Liver (tissue), 9 donors: Measurements from ENCODE around the gene NEDD4. TPM values are rescaled to one million over a fixed set of nuclear protein-coding genes. Genes with fewer than 3 reads are reported as not detected.

Source experiments
- DNase-seq: peaks from one replicate; pipeline ENCODE4 v3.0.0-alpha.2; 2017; ENCODE audit warnings: low spot score
- H3K27ac ChIP-seq, 2 donors: one replicate each; pipeline ENCODE4 v1.7.0; 2013; ENCODE audit warnings: inconsistent platforms in 2 of 2, low read length in 2 of 2, control low read depth in 1 of 2, low read depth in 1 of 2, mild to moderate bottlenecking in 1 of 2
- H3K27me3 ChIP-seq, 4 donors: one replicate each; pipeline versions ENCODE4 v1.6.1 to v1.7.0; 2013; ENCODE audit warnings: low read length in 3 of 4, inconsistent platforms in 1 of 4, mild to moderate bottlenecking in 1 of 4, moderate library complexity in 1 of 4; ENCODE audit not compliant: control insufficient read depth in 4 of 4, insufficient read depth in 4 of 4
- H3K36me3 ChIP-seq, 4 donors: one replicate each; pipeline versions ENCODE4 v1.6.1 to v1.7.0; 2013; ENCODE audit warnings: low read length in 3 of 4, mild to moderate bottlenecking in 3 of 4, low read depth in 1 of 4, moderate library complexity in 1 of 4; ENCODE audit not compliant: control insufficient read depth in 4 of 4, insufficient read depth in 3 of 4
- H3K4me1 ChIP-seq, 4 donors: one replicate each; pipeline versions ENCODE4 v1.6.1 to v1.7.0; 2013; ENCODE audit warnings: low read length in 3 of 4, mild to moderate bottlenecking in 3 of 4, moderate library complexity in 1 of 4; ENCODE audit not compliant: control insufficient read depth in 4 of 4, insufficient read depth in 4 of 4
- H3K4me3 ChIP-seq, 3 donors: one replicate each; pipeline versions ENCODE4 v1.6.1 to v1.7.0; 2013; ENCODE audit warnings: low read length in 3 of 3, control low read depth in 1 of 3, low read depth in 1 of 3, mild to moderate bottlenecking in 1 of 3
- H3K9ac ChIP-seq, 2 donors: one replicate each; pipeline ENCODE4 v1.7.0; 2013; ENCODE audit warnings: low read length in 2 of 2, mild to moderate bottlenecking in 2 of 2, moderate library complexity in 2 of 2, control low read depth in 1 of 2, low read depth in 1 of 2
- H3K9me3 ChIP-seq, 4 donors: one replicate each; pipeline versions ENCODE4 v1.6.1 to v1.7.0; 2013; ENCODE audit warnings: low read length in 3 of 4; ENCODE audit not compliant: control insufficient read depth in 4 of 4
- EGR1 ChIP-seq, 2 donors: IDR thresholded peaks; 2 replicates each; pipeline ENCODE4 v1.6.1; 2016 to 2018; ENCODE audit warnings: antibody characterized with exemption in 2 of 2, low read depth in 2 of 2
- FOXA1 ChIP-seq: IDR thresholded peaks from 2 replicates; pipeline ENCODE4 v1.6.1; 2016; ENCODE audit warnings: antibody characterized with exemption
- FOXA2 ChIP-seq: IDR thresholded peaks from 2 replicates; pipeline ENCODE4 v1.6.1; 2016; ENCODE audit warnings: antibody characterized with exemption
- GABPA ChIP-seq, 2 donors: IDR thresholded peaks in 1 of 2; conservative IDR thresholded peaks in 1 of 2; 2 replicates each; pipeline ENCODE4 v1.6.1; 2016; ENCODE audit warnings: antibody characterized with exemption in 2 of 2, mild to moderate bottlenecking in 1 of 2, moderate library complexity in 1 of 2
- HNF4A ChIP-seq, 2 donors: conservative IDR thresholded peaks; 2 replicates each; pipeline ENCODE4 v1.6.1; 2016; ENCODE audit warnings: antibody characterized with exemption in 2 of 2, mild to moderate bottlenecking in 2 of 2
- HNF4G ChIP-seq: IDR thresholded peaks from 2 replicates; pipeline ENCODE4 v1.6.1; 2016; ENCODE audit warnings: antibody characterized with exemption
- JUND ChIP-seq, 2 donors: IDR thresholded peaks; 2 replicates each; pipeline ENCODE4 v1.6.1; 2016; ENCODE audit warnings: antibody characterized with exemption in 2 of 2
- NR2F2 ChIP-seq: IDR thresholded peaks from 2 replicates; pipeline ENCODE4 v1.6.1; 2016; ENCODE audit warnings: antibody characterized with exemption
- RAD21 ChIP-seq, 2 donors: IDR thresholded peaks; 2 replicates each; pipeline ENCODE4 v1.6.1; 2016; ENCODE audit warnings: antibody characterized with exemption in 2 of 2, mild to moderate bottlenecking in 2 of 2
- RXRA ChIP-seq, 2 donors: IDR thresholded peaks; 2 replicates each; pipeline ENCODE4 v1.6.1; 2017 to 2018; ENCODE audit warnings: antibody characterized with exemption in 2 of 2, mild to moderate bottlenecking in 1 of 2
- SP1 ChIP-seq: IDR thresholded peaks from 2 replicates; pipeline ENCODE4 v1.6.1; 2018; ENCODE audit warnings: antibody characterized with exemption, mild to moderate bottlenecking
- TAF1 ChIP-seq: conservative IDR thresholded peaks from 2 replicates; pipeline ENCODE4 v1.6.1; 2016; ENCODE audit warnings: antibody characterized with exemption, mild to moderate bottlenecking
- YY1 ChIP-seq: IDR thresholded peaks from 2 replicates; pipeline ENCODE4 v1.6.1; 2016; ENCODE audit warnings: antibody characterized with exemption, mild to moderate bottlenecking
- ZBTB33 ChIP-seq: IDR thresholded peaks from 2 replicates; pipeline ENCODE4 v1.6.1; 2016; ENCODE audit warnings: antibody characterized with exemption
- WGBS: extraction: QIAGEN DNeasy Blood & Tissue Kit; methylation state at CpG from one replicate; pipeline ENCODE4 v1.1.7; 2013; 5-methylcytosine and 5-hydroxymethylcytosine counted together
- polyA plus RNA-seq, 2 donors: library from polyadenylated mRNA; stranded (reverse) in 1 of 2; unstranded in 1 of 2; fragments of 200-250 nt in 1 of 2; fragments of >200 nt in 1 of 2; fragmentation: Nextera tagmentation in 1 of 2; extraction: Ambion mirVana in 1 of 2; gene quantifications; one replicate each; pipeline versions ENCODE4 v1.2.1 to v1.2.3, GENCODE V29; 2013 to 2015
- total RNA-seq, 2 donors: library from RNA; depleted of rRNA; stranded (reverse); fragments of >200 nt; gene quantifications; one replicate each; pipeline ENCODE4 v1.2.3, GENCODE V29; 2014
- TF ChIP-seq, protein P1 (sequence below): fragments of 150-350 bp; IDR thresholded peaks from 2 replicates; pipeline ENCODE4 v1.5.1; 2017; ENCODE audit warnings: improper control_type of control experiment, low read depth, low read length; ENCODE audit not compliant: missing input control
- TF ChIP-seq, protein P2 (sequence below): IDR thresholded peaks from 2 replicates; pipeline ENCODE4 v1.6.1; 2016; ENCODE audit warnings: antibody characterized with exemption, mild to moderate bottlenecking
- TF ChIP-seq, protein P3 (sequence below): IDR thresholded peaks from 2 replicates; pipeline ENCODE4 v1.6.1; 2016; ENCODE audit warnings: antibody characterized with exemption
- donor health status: healthy.
- donor health status: healthy.
- donor health status: healthy.
- donor health status: healthy.
- donor health status: healthy.

NEDD4 gene
- total and polyA plus RNA-seq, 4 donors, result 9.1 to 17.5 (median 12.4) TPM

DNA sequence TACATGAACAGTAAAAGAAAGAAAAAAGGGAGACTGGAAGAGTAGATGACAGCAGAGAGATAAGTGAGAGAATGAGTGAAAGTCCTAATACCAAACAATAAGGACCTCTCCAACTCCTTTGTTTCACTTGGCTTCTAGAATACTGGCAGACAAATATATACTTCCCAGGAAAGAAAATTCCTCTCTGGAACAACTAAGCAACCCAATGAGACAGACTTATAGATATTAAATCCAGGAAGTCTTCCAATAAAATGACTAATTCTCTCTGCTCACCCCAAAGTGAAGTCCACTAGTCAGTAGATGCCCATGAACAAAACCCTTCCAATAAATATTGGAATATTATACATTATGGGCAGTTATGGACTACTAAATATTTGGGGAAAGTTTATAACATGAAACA, 114.2 kb downstream of the NEDD4 start:
- Histone ChIP-seq H3K4me1 (no peaks in the 10 kb centered on the region), H3K9me3 (no peaks in the 10 kb centered on the region)
- TF ChIP-seq YY1 (no peak), ZBTB33 (no peak), FOXA1 (no peak), NR2F2 (no peak), TAF1 (no peak), GABPA (IDR thresholded peaks at IDR 0.05 in 1 of 2, conservative IDR thresholded peaks at IDR 0.05 in 1 of 2) (no peak), SP1 (no peak), FOXA2 (no peak), RAD21 (IDR thresholded peaks at IDR 0.05) (no peak), RXRA (IDR thresholded peaks at IDR 0.05) (no peak), EGR1 (IDR thresholded peaks at IDR 0.05; ENCODE audit: low read depth in 2 of 2) (no peak), HNF4A (conservative IDR thresholded peaks at IDR 0.05) (no peak), JUND (IDR thresholded peaks at IDR 0.05) (no peak)
- TF ChIP-seq, protein P1, sequence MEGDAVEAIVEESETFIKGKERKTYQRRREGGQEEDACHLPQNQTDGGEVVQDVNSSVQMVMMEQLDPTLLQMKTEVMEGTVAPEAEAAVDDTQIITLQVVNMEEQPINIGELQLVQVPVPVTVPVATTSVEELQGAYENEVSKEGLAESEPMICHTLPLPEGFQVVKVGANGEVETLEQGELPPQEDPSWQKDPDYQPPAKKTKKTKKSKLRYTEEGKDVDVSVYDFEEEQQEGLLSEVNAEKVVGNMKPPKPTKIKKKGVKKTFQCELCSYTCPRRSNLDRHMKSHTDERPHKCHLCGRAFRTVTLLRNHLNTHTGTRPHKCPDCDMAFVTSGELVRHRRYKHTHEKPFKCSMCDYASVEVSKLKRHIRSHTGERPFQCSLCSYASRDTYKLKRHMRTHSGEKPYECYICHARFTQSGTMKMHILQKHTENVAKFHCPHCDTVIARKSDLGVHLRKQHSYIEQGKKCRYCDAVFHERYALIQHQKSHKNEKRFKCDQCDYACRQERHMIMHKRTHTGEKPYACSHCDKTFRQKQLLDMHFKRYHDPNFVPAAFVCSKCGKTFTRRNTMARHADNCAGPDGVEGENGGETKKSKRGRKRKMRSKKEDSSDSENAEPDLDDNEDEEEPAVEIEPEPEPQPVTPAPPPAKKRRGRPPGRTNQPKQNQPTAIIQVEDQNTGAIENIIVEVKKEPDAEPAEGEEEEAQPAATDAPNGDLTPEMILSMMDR, result no peak
- TF ChIP-seq, protein P2, sequence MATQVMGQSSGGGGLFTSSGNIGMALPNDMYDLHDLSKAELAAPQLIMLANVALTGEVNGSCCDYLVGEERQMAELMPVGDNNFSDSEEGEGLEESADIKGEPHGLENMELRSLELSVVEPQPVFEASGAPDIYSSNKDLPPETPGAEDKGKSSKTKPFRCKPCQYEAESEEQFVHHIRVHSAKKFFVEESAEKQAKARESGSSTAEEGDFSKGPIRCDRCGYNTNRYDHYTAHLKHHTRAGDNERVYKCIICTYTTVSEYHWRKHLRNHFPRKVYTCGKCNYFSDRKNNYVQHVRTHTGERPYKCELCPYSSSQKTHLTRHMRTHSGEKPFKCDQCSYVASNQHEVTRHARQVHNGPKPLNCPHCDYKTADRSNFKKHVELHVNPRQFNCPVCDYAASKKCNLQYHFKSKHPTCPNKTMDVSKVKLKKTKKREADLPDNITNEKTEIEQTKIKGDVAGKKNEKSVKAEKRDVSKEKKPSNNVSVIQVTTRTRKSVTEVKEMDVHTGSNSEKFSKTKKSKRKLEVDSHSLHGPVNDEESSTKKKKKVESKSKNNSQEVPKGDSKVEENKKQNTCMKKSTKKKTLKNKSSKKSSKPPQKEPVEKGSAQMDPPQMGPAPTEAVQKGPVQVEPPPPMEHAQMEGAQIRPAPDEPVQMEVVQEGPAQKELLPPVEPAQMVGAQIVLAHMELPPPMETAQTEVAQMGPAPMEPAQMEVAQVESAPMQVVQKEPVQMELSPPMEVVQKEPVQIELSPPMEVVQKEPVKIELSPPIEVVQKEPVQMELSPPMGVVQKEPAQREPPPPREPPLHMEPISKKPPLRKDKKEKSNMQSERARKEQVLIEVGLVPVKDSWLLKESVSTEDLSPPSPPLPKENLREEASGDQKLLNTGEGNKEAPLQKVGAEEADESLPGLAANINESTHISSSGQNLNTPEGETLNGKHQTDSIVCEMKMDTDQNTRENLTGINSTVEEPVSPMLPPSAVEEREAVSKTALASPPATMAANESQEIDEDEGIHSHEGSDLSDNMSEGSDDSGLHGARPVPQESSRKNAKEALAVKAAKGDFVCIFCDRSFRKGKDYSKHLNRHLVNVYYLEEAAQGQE, result no peak

DNA sequence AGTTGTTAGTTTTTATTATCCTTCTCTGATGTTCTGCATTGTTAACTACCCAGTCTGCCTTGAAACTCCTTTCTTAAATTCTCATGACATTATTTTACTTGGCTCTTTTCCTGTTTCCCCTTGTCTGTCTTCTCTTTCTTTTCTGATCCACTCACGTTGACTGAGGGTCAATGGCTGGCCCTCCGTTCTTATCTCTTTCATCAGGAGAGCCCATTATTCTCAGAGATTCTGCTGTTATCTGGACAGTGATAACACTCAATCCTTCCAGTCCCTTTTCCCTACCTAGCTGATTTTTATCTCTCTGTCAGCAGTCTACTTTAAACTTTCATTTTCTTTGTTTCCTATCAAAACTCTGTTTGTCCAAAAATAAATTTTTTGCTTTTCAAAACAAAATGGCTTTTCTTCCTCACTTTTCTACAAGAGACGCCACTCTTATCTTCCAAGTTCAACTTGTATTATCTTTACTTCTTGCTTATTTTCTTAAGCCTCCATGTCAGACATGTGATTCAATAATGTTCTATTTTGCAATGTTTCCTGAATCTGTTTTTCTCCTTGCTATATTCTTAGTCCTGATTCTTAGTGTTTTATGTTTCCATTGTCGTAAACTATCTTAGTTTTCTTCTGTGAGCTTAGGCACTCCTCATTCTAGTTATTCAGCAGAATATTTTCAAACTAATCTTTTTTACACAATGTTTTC, 120.2 kb downstream of the NEDD4 start:
- 78% methylated on average over 4 of the region's 4 CpGs for WGBS
- no peak overlapping the region for H3K27ac ChIP-seq

More for the DNA sequence above, 114.2 kb downstream of the NEDD4 start:
- Histone ChIP-seq H3K27ac (no peak overlapping the region), H3K4me3 (no peak overlapping the region), H3K9ac (no peak overlapping the region), H3K27me3 (no peaks in the 10 kb centered on the region), H3K36me3 (peaks cover 0 to 4% (median 1%) of the 10 kb centered on the region in 4 donors)
- DNase-seq, result no peak

More for the DNA sequence above, 120.2 kb downstream of the NEDD4 start:
- H3K27me3 ChIP-seq, result no peaks in the 10 kb centered on the region
- no peak overlapping the region for H3K9ac ChIP-seq
- no peaks in the 10 kb centered on the region for H3K9me3 ChIP-seq
- H3K36me3 ChIP-seq, result peaks cover 0 to 2% (median 0%) of the 10 kb centered on the region in 4 donors
- no peak for DNase-seq
- TF ChIP-seq RXRA (IDR thresholded peaks at IDR 0.05) (no peak), GABPA (IDR thresholded peaks at IDR 0.05 in 1 of 2, conservative IDR thresholded peaks at IDR 0.05 in 1 of 2) (no peak), JUND (IDR thresholded peaks at IDR 0.05) (no peak), FOXA2 (no peak), HNF4A (conservative IDR thresholded peaks at IDR 0.05) (no peak), ZBTB33 (no peak), FOXA1 (no peak), HNF4G (no peak), RAD21 (IDR thresholded peaks at IDR 0.05) (no peak), EGR1 (IDR thresholded peaks at IDR 0.05; ENCODE audit: low read depth in 2 of 2) (no peak), TAF1 (no peak)
- TF ChIP-seq, protein P3, sequence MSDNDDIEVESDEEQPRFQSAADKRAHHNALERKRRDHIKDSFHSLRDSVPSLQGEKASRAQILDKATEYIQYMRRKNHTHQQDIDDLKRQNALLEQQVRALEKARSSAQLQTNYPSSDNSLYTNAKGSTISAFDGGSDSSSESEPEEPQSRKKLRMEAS, result no peak
- H3K4me1 ChIP-seq, result no peaks in the 10 kb centered on the region
- no peak overlapping the region for H3K4me3 ChIP-seq
